ENCODE results near the gene CCDC150. TPM values are rescaled to one million over a fixed set of nuclear protein-coding genes. Genes with fewer than 3 reads are reported as not detected.

Gene CCDC150
- total and polyA plus RNA-seq, 9 of the 15 experiments (the other 6 are each of a cell fraction or from before 2014, with no cell fraction given), result 4.4 to 23.1 (median 11.3) TPM

- TF ChIP-seq ZNF318 (IDR thresholded peaks at IDR 0.05; ENCODE audit: borderline replicate concordance in 1 of 2, low read depth in 1 of 2) (no peak), ZC3H11A (IDR thresholded peaks at IDR 0.05; ENCODE audit: low read depth, low read length) (no peak), ZNF277 (CRISPR knock-in tag; IDR thresholded peaks at IDR 0.05; ENCODE audit: borderline replicate concordance) (no peak), ZNF282 (CRISPR knock-in tag; IDR thresholded peaks at IDR 0.05) (no peak), FUS (optimal IDR thresholded peaks at IDR 0.05; ENCODE audit: low read depth, low read length) (no peak), ETV5 (CRISPR knock-in tag; IDR thresholded peaks at IDR 0.05; ENCODE audit: low read depth) (no peak), NFE2 (IDR thresholded peaks at IDR 0.05; ENCODE audit: low read depth) (no peak), TEAD4 (IDR thresholded peaks at IDR 0.05; ENCODE audit: low read length) (no peak), TEAD4 (CRISPR knock-in tag; IDR thresholded peaks at IDR 0.05; ENCODE audit: borderline replicate concordance) (no peak)
- TF ChIP-seq, protein P1, sequence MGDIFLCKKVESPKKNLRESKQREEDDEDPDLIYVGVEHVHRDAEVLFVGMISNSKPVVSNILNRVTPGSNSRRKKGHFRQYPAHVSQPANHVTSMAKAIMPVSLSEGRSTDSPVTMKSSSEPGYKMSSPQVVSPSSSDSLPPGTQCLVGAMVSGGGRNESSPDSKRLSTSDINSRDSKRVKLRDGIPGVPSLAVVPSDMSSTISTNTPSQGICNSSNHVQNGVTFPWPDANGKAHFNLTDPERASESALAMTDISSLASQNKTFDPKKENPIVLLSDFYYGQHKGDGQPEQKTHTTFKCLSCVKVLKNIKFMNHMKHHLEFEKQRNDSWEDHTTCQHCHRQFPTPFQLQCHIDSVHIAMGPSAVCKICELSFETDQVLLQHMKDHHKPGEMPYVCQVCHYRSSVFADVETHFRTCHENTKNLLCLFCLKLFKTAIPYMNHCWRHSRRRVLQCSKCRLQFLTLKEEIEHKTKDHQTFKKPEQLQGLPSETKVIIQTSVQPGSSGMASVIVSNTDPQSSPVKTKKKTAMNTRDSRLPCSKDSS (IDR thresholded peaks at IDR 0.05; ENCODE audit: low read depth, partially characterized antibody), result no peak
- TF ChIP-seq, protein P2, sequence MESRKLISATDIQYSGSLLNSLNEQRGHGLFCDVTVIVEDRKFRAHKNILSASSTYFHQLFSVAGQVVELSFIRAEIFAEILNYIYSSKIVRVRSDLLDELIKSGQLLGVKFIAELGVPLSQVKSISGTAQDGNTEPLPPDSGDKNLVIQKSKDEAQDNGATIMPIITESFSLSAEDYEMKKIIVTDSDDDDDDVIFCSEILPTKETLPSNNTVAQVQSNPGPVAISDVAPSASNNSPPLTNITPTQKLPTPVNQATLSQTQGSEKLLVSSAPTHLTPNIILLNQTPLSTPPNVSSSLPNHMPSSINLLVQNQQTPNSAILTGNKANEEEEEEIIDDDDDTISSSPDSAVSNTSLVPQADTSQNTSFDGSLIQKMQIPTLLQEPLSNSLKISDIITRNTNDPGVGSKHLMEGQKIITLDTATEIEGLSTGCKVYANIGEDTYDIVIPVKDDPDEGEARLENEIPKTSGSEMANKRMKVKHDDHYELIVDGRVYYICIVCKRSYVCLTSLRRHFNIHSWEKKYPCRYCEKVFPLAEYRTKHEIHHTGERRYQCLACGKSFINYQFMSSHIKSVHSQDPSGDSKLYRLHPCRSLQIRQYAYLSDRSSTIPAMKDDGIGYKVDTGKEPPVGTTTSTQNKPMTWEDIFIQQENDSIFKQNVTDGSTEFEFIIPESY (CRISPR knock-in tag; IDR thresholded peaks at IDR 0.05), result no peak
Observed at GRCh38 chr2:196723571-196723970, 84.1 kb downstream of the CCDC150 start (continued).

Data from K562 (cell line).